Ovary (tissue), 9 donors: ENCODE results near the gene FGGY. TPM values are rescaled to one million over a fixed set of nuclear protein-coding genes. Genes with fewer than 3 reads are reported as not detected.
"Not testable (repeated sequence)": the region's sequence is repeated elsewhere in the genome, so short reads cannot be mapped to it uniquely, and the experiment has no call there.

Experiments used
- DNase-seq, 5 donors: peaks; one replicate each; pipeline ENCODE4 v3.0.0-alpha.2; 2019 to 2020
- H3K27ac ChIP-seq, 2 donors: fragments of 200-600 bp; one replicate each; pipeline versions ENCODE4 v1.5.1 to v1.8.0; 2019 to 2022
- H3K27me3 ChIP-seq: fragments of 200-600 bp; one replicate; pipeline ENCODE4 v1.8.0; 2022
- H3K36me3 ChIP-seq: fragments of 200-600 bp; sonication (generic); one replicate; pipeline ENCODE4 v1.5.1; 2019
- H3K4me1 ChIP-seq: one replicate; pipeline ENCODE4 v1.8.1; 2013; ENCODE audit warnings: mild to moderate bottlenecking, moderate library complexity; ENCODE audit not compliant: insufficient read depth
- H3K4me3 ChIP-seq: fragments of 200-600 bp; sonication (generic); one replicate; pipeline ENCODE4 v1.5.1; 2017
- H3K9me3 ChIP-seq, 2 donors: fragments of 200-600 bp in 1 of 2; sonication (generic) in 1 of 2; one replicate each; pipeline versions ENCODE4 v1.5.1 to v1.8.1; 2013 to 2019; ENCODE audit warnings: mild to moderate bottlenecking in 1 of 2, moderate library complexity in 1 of 2
- EP300 ChIP-seq: sonication (generic); formaldehyde crosslinking; IDR thresholded peaks from one replicate; pipeline ENCODE4 v1.6.1; 2017; ENCODE audit warnings: antibody characterized with exemption
- POLR2A ChIP-seq: fragments of 450-650 bp; IDR thresholded peaks from one replicate; pipeline ENCODE4 v1.6.1; 2017; ENCODE audit warnings: antibody characterized with exemption, mild to moderate bottlenecking, moderate library complexity
- WGBS, 3 donors: extraction: QIAGEN DNeasy Blood & Tissue Kit in 1 of 3; methylation state at CpG; one replicate each; pipeline versions ENCODE4 v1.1.5 to v1.1.7; 2013 to 2017; 5-methylcytosine and 5-hydroxymethylcytosine counted together
- intact Hi-C, 4 donors: fragments of 100-400 bp; cut with DNase I; formaldehyde crosslinking; loops; one replicate each; pipeline versions ENCODE4 v1.11.0 to v1.15.1; 2022 to 2023
- polyA plus RNA-seq, 2 donors: library from polyadenylated mRNA; stranded (reverse); fragments of 200-250 nt in 1 of 2; fragments of 350-450 nt in 1 of 2; fragmentation: Illumina TruSeq in 1 of 2; extraction: RNeasy Lipid Tissue Mini Kit (QIAGEN cat#74804) in 1 of 2; gene quantifications; one replicate each; pipeline ENCODE4 v1.2.3, GENCODE V29; 2013 to 2014
- total RNA-seq, 7 donors: library from RNA; depleted of rRNA in 2 of 7; stranded (reverse); fragments of >200 nt in 2 of 7; fragmentation: NEBNext Ultra II Directional in 3 of 7; extraction: Animal tissue kit (Norgen Biotek cat#: 25700) in 3 of 7; gene quantifications; one replicate each; pipeline versions ENCODE4 v1.1.0 to v1.2.4, GENCODE V29; 2016 to 2023
- TF ChIP-seq, protein P1 (sequence below), 3 donors: fragments of 450-650 bp in 2 of 3; fragments of 200-600 bp in 1 of 3; IDR thresholded peaks; one replicate each; pipeline versions ENCODE4 v1.5.1 to v1.8.0; 2016 to 2022; ENCODE audit warnings: antibody characterized with exemption in 3 of 3, mild to moderate bottlenecking in 1 of 3
- donor health status: DM: no; HTN: no; CAD: no; lungs with moderate emphysema.
- donor health status: DM: no; HTN: no; CAD: no.
- donor health status: Bipolar disorder and iron deficiency.
- donor health status: DM: yes; HTN: yes; CAD: no.
- donor health status: DM: no; HTN: no; CAD: no.
- donor health status: DM: yes; HTN: yes; CAD: no.

FGGY gene
- total and polyA plus RNA-seq, 9 donors, result 7.9 to 62.0 (median 44.7) TPM

DNA sequence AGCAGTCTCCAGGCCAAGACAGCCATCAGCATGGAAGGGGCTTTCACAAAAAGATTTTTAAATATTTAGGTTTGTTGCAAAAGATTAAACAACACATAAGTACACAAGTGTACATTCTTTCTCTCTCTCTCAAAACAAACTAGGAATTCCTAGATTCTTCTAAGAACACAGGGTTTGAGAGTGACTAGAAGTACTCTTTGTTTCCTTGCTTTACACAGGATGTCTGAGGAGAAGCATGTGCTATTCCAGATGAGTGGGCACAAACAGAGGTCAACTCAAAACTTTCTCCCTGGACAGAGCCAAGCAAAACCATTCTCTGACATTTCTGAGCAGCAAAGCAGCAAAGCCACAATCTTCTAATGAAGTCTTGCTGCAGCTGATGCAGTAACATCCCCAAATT is 307.3 kb downstream of the FGGY start:
- no peak overlapping the region for H3K4me3 ChIP-seq
- intact Hi-C loops, result no loop called here
- no peak overlapping the region for H3K27ac ChIP-seq
- no peaks in the 10 kb centered on the region for H3K27me3 ChIP-seq
- no peaks in the 10 kb centered on the region for H3K9me3 ChIP-seq
- no peak for DNase-seq
- H3K36me3 ChIP-seq, result no peaks in the 10 kb centered on the region
- TF ChIP-seq POLR2A, result no peak
- TF ChIP-seq EP300, result no peak
- TF ChIP-seq, protein P1, sequence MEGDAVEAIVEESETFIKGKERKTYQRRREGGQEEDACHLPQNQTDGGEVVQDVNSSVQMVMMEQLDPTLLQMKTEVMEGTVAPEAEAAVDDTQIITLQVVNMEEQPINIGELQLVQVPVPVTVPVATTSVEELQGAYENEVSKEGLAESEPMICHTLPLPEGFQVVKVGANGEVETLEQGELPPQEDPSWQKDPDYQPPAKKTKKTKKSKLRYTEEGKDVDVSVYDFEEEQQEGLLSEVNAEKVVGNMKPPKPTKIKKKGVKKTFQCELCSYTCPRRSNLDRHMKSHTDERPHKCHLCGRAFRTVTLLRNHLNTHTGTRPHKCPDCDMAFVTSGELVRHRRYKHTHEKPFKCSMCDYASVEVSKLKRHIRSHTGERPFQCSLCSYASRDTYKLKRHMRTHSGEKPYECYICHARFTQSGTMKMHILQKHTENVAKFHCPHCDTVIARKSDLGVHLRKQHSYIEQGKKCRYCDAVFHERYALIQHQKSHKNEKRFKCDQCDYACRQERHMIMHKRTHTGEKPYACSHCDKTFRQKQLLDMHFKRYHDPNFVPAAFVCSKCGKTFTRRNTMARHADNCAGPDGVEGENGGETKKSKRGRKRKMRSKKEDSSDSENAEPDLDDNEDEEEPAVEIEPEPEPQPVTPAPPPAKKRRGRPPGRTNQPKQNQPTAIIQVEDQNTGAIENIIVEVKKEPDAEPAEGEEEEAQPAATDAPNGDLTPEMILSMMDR (IDR thresholded peaks at IDR 0.05), result no peak
- no peaks in the 10 kb centered on the region for H3K4me1 ChIP-seq

DNA sequence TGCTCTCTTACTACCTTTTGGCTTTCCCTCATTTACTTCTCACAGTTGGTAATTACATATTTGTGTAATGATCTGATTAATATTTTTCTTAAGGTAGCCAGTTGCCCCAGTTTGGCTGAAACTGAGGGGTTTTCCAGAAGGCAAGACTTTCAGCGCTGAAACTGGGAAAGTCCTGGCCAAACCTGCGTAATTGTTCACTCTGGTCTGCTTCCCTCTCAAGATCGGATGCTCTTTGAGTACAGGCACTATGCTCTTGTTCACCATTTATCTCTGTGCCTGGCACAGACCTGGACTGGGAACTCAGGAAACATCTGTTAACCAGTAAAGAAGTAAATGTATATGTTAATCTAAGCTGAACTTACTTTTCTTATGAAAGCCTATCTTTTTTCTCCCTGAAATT is 308.3 kb downstream of the FGGY start:
- no peaks in the 10 kb centered on the region for H3K27me3 ChIP-seq
- WGBS, 3 donors, result 92 to 95% (median 94%) methylated on average over 3 of the region's 3 CpGs
- TF ChIP-seq POLR2A (no peak), EP300 (no peak)
- TF ChIP-seq, protein P1 (IDR thresholded peaks at IDR 0.05), result no peak

DNA sequence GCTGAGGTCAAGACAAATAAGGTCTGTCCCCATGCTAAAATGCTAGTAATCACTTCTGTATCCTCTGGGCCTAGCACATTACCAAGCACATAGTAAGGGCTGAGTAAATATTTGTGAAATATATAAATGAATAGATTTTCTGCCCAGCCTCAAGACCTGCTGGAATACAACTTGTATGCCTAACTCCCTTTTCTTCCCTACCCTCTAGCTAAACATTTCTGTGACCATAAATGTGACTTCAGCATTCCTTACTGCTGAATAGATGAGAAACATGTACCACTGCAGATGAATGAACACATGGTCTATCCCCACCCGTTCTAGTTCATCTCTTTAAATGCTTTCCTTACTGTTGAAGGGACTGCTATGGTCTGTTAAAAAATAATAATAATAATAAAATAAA is 308.9 kb downstream of the FGGY start:
- Histone ChIP-seq H3K4me1 (no peaks in the 10 kb centered on the region), H3K4me3 (no peak overlapping the region), H3K27me3 (no peaks in the 10 kb centered on the region), H3K36me3 (no peaks in the 10 kb centered on the region), H3K27ac (no peak overlapping the region), H3K9me3 (no peaks in the 10 kb centered on the region)
- TF ChIP-seq, protein P1 (IDR thresholded peaks at IDR 0.05), result no peak
- TF ChIP-seq EP300 (no peak), POLR2A (no peak)
- intact Hi-C loops, result no loop called here
- no peak for DNase-seq
- 0 to 2% (median 1%) methylated on average over 1 of the region's 1 CpG for WGBS, 3 donors

More for the DNA sequence above, 308.3 kb downstream of the FGGY start:
- Histone ChIP-seq H3K9me3 (no peaks in the 10 kb centered on the region), H3K36me3 (no peaks in the 10 kb centered on the region), H3K27ac (no peak overlapping the region), H3K4me3 (no peak overlapping the region), H3K4me1 (no peaks in the 10 kb centered on the region)
- no peak for DNase-seq
- intact Hi-C loops, result no loop called here

DNA sequence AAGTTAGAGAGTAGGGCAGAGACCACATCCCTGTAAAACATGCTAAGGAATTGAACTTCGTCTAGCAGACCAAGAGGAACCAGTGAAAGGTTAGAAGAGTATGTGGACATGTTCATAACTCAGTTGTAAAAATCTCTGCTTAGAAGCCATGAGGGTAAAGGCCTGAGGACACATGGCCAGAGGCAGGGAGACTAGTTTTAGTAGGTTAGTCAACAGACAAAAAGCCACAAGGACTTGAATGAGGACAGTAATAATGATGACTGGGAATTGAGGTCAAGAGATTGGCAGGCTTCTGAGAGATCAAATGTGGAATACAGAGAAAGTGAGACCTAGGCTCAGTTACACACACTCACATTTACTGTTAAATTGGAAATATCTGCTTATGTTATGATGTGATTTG is 312.4 kb downstream of the FGGY start:
- TF ChIP-seq POLR2A (no peak), EP300 (no peak)
- TF ChIP-seq, protein P1 (IDR thresholded peaks at IDR 0.05), result no peak
- WGBS, 3 donors, result 88 to 94% (median 92%) methylated on average over 1 of the region's 1 CpG
- no peak for DNase-seq

DNA sequence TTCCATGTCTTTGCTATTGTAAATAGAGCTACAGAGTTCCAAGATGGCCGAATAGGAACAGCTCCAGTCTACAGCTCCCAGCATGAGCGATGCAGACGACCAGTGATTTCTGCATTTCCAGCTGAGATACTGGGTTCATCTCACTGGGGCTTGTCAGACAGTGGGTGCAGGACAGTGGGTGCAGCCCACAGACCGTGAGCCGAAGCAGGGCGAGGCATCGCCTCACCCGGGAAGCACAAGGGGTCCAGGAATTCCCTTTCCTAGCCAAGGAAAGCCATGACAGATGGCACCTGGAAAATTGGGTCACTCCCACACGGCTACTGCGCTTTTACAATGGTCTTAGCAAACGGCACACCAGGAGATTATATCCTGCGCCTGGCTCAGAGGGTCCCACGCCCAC is 313.6 kb downstream of the FGGY start:
- H3K4me3 ChIP-seq, H3K4me1 ChIP-seq, intact Hi-C loops, H3K36me3 ChIP-seq, H3K9me3 ChIP-seq, H3K27ac ChIP-seq, DNase-seq, H3K27me3 ChIP-seq: not testable (repeated sequence)
- 93 to 97% (median 96%) methylated on average over 13 of the region's 13 CpGs for whole genome bisulfite sequencing, 3 donors

More for the DNA sequence above, 312.4 kb downstream of the FGGY start:
- no peak overlapping the region for H3K27ac ChIP-seq
- intact Hi-C loops, result no loop called here
- H3K9me3 ChIP-seq, result no peaks in the 10 kb centered on the region
- no peaks in the 10 kb centered on the region for H3K4me1 ChIP-seq
- no peaks in the 10 kb centered on the region for H3K36me3 ChIP-seq
- no peak overlapping the region for H3K4me3 ChIP-seq
- no peaks in the 10 kb centered on the region for H3K27me3 ChIP-seq
